Measurements from ENCODE around the gene UGGT1. TPM values are rescaled to one million over a fixed set of nuclear protein-coding genes. Genes with fewer than 3 reads are reported as not detected.

Gene UGGT1
- total and polyA plus RNA-seq, 2 experiments from 2014 or later: 11.5 to 65.0 TPM

GRCh38 chr2:128214866-128215460 is 124.0 kb downstream of the UGGT1 start:
- Histone ChIP-seq H4K20me1 (replicated peaks; ENCODE audit: insufficient read depth) (no peaks in the 10 kb centered on the region), H2AFZ (no peak overlapping the region), H3K4me1 (ENCODE audit: insufficient read depth) (no peaks in the 10 kb centered on the region), H3K4me3 (no peak overlapping the region), H3K9me2 (ENCODE audit: insufficient read depth) (no peaks in the 10 kb centered on the region), H3K36me3 (ENCODE audit: insufficient read depth) (no peaks in the 10 kb centered on the region), H3K27me3 (ENCODE audit: insufficient read depth) (no peaks in the 10 kb centered on the region), H3K4me2 (no peak overlapping the region), H3K27ac (ENCODE audit: low read depth) (no peak overlapping the region), H3F3A (replicated peaks; ENCODE audit: low read depth) (no peaks in the 10 kb centered on the region), H3K79me2 (replicated peaks; ENCODE audit: insufficient read depth) (no peaks in the 10 kb centered on the region)
- no peak for TF ChIP-seq ZNF462 (CRISPR knock-in tag; IDR thresholded peaks at IDR 0.05)
- TF ChIP-seq NANOG (IDR thresholded peaks at IDR 0.05; ENCODE audit: borderline replicate concordance): no peak
- TF ChIP-seq STAT1 (IDR thresholded peaks at IDR 0.05; ENCODE audit: unreplicated experiment): no peak
- no peak for TF ChIP-seq ETS1 (IDR thresholded peaks at IDR 0.05)
- TF ChIP-seq REST (IDR thresholded peaks at IDR 0.05; ENCODE audit: unreplicated experiment): no peak
- no peak for TF ChIP-seq CTCF (conservative IDR thresholded peaks at IDR 0.05; ENCODE audit: low read depth in 2 of 2)
- TF ChIP-seq POLR2AphosphoS5 (IDR thresholded peaks at IDR 0.05; ENCODE audit: low read depth): no peak
- TF ChIP-seq EZH2 (IDR thresholded peaks at IDR 0.05; ENCODE audit: low read depth, unreplicated experiment): no peak
- no peak for TF ChIP-seq ZNF331 (CRISPR knock-in tag; IDR thresholded peaks at IDR 0.05; ENCODE audit: low read depth)
- TF ChIP-seq ZNF114 (CRISPR knock-in tag; IDR thresholded peaks at IDR 0.05): no peak
- TF ChIP-seq CREB1 (CRISPR knock-in tag; IDR thresholded peaks at IDR 0.05; ENCODE audit: low read depth): no peak
- DNase-seq (ENCODE audit: low spot score) (no peak), ATAC-seq (no peak)
- H3K9me3 Mint-ChIP-seq: peaks cover 7% of the 10 kb centered on the region
- no peak overlapping the region for H3K27ac Mint-ChIP-seq
- H3K27me3 Mint-ChIP-seq (ENCODE audit: insufficient read depth, low read depth, poor library complexity): peaks cover 10% of the 10 kb centered on the region
- no peak overlapping the region for H3K4me3 Mint-ChIP-seq
- H3K36me3 Mint-ChIP-seq (ENCODE audit: low read depth): 0 out of 3 replicates have a peak, but pooled peaks cover under 1% of the 10 kb centered on the region
- H3K4me1 Mint-ChIP-seq: 0 out of 3 replicates have a peak, but pooled peaks cover 5% of the 10 kb centered on the region
